Neural crest cell (in vitro differentiated cells): Measurements from ENCODE around the gene FUT3. TPM values are rescaled to one million over a fixed set of nuclear protein-coding genes. Genes with fewer than 3 reads are reported as not detected.
"Not testable (repeated sequence)": the region's sequence is repeated elsewhere in the genome, so short reads cannot be mapped to it uniquely, and the experiment has no call there.

Source experiments
- DNase-seq: peaks from one replicate; pipeline ENCODE4 v3.0.0; 2021; ENCODE audit warnings: low read depth, mixed read lengths, low spot score
- H3K27ac Mint-ChIP-seq: one replicate; pipeline ENCODE4 v1.8.0; 2021; ENCODE audit warnings: mild to moderate bottlenecking, mixed read lengths; ENCODE audit not compliant: unreplicated experiment
- H3K27me3 Mint-ChIP-seq: 2 replicates; pipeline ENCODE4 v1.8.0; 2021; ENCODE audit warnings: low read depth, mild to moderate bottlenecking, mixed read lengths
- H3K36me3 Mint-ChIP-seq: 2 replicates; pipeline ENCODE4 v1.8.0; 2021; ENCODE audit warnings: low read depth, mild to moderate bottlenecking, mixed read lengths
- H3K4me1 Mint-ChIP-seq: 2 replicates; pipeline ENCODE4 v1.8.0; 2021; ENCODE audit warnings: mixed read lengths
- H3K4me3 Mint-ChIP-seq: one replicate; pipeline ENCODE4 v1.8.0; 2021; ENCODE audit warnings: mild to moderate bottlenecking, mixed read lengths
- H3K9me3 Mint-ChIP-seq: 2 replicates; pipeline ENCODE4 v1.8.0; 2021; ENCODE audit warnings: mixed read lengths
- total RNA-seq: library from RNA; stranded (reverse); gene quantifications from 2 replicates; pipeline ENCODE4 v1.2.1, GENCODE V29; 2021
- TF ChIP-seq, protein P1 (sequence below): fragments of 200-600 bp; sonication (generic); conservative IDR thresholded peaks from 2 replicates; pipeline ENCODE4 v1.5.0; 2021; ENCODE audit warnings: antibody characterized with exemption, mild to moderate bottlenecking

Gene FUT3
- total RNA-seq, 1 donor from 2014 or later, result not detected

DNA sequence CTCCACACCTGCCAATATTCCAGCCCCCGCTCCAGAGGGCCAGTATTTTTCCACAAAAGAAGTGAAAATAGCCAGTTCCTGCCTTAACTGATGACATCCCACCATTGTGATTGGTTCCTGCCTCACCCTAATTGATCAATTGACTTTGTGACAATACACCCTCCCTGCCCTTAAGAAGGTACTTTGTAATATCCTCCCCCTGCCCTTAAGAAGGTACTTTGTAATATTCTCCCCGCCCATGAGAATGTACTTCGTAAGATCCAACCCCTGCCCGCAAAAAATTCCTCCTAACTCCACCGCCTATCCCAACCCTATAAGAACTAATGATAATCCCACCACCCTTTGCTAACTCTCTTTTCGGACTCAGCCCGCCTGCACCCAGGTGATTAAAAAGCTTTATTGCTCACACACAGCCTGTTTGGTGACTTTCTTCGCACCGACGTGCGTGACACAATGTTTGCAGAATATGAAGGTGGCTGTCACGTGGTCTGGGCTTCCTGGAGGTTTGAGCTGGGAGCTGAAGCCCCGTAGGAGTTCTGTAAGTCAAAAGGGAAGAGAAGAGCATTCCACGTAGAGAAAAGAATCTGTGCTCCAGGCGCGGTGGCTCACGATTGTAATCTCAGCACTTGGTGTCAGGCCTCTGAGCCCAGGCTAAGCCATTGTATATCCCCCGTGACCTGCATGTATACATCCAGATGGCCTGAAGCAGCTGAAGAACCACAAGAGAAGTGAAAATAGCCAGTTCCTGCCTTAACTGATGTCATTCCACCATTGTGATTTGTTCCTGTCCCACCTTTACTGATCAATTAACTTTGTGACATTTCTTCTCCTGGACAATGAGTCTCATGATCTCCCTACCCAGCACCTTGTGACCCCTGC is 6.2 kb upstream of the FUT3 start:
- Mint-ChIP-seq H3K4me1 (no peaks in the 10 kb centered on the region), H3K27me3 (peaks cover 2% of the 10 kb centered on the region), H3K27ac (no peak overlapping the region), H3K4me3 (no peak overlapping the region), H3K9me3 (no peaks in the 10 kb centered on the region), H3K36me3 (no peaks in the 10 kb centered on the region)
- TF ChIP-seq, protein P1, sequence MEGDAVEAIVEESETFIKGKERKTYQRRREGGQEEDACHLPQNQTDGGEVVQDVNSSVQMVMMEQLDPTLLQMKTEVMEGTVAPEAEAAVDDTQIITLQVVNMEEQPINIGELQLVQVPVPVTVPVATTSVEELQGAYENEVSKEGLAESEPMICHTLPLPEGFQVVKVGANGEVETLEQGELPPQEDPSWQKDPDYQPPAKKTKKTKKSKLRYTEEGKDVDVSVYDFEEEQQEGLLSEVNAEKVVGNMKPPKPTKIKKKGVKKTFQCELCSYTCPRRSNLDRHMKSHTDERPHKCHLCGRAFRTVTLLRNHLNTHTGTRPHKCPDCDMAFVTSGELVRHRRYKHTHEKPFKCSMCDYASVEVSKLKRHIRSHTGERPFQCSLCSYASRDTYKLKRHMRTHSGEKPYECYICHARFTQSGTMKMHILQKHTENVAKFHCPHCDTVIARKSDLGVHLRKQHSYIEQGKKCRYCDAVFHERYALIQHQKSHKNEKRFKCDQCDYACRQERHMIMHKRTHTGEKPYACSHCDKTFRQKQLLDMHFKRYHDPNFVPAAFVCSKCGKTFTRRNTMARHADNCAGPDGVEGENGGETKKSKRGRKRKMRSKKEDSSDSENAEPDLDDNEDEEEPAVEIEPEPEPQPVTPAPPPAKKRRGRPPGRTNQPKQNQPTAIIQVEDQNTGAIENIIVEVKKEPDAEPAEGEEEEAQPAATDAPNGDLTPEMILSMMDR, result no peak
- DNase-seq, result no peak

GRCh38 chr19:5855151-5855550 is 3.9 kb upstream of the FUT3 start:
- H3K4me3 Mint-ChIP-seq, H3K27ac Mint-ChIP-seq, H3K36me3 Mint-ChIP-seq, DNase-seq, H3K4me1 Mint-ChIP-seq, H3K27me3 Mint-ChIP-seq, H3K9me3 Mint-ChIP-seq: not testable (repeated sequence)

GRCh38 chr19:5854121-5854520 is 2.9 kb upstream of the FUT3 start:
- not testable (repeated sequence) for H3K9me3 Mint-ChIP-seq, DNase-seq, H3K27me3 Mint-ChIP-seq, H3K27ac Mint-ChIP-seq, H3K4me1 Mint-ChIP-seq, H3K4me3 Mint-ChIP-seq, H3K36me3 Mint-ChIP-seq

GRCh38 chr19:5850743-5851293 is 431 bp downstream of the FUT3 start:
- TF ChIP-seq, protein P1, result no peak
- H3K9me3 Mint-ChIP-seq, result no peaks in the 10 kb centered on the region
- no peak overlapping the region for H3K4me3 Mint-ChIP-seq
- no peaks in the 10 kb centered on the region for H3K36me3 Mint-ChIP-seq
- peaks cover 7% of the 10 kb centered on the region for H3K27me3 Mint-ChIP-seq
- no peaks in the 10 kb centered on the region for H3K4me1 Mint-ChIP-seq
- DNase-seq, result no peak
- no peak overlapping the region for H3K27ac Mint-ChIP-seq

DNA sequence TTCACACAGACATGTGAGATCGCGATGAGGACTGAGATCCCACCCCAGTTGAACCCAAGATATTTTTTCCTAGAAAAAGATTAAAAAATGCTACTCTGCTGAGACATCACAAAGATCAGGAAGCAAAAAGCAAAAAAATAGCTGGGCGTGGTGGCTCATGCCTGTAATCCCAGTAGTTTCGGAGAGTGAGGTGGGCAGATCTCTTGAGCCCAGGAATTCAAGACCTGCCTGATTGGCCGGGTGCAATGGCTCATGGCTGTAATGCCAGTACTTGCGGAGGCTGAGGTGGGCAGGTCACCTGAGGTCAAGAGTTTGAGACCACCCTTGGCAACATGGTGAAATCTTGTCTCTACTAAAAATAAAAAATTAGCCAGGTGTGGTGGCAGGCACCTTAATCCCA is 1.1 kb downstream of the FUT3 start:
- Mint-ChIP-seq H3K9me3 (no peaks in the 10 kb centered on the region), H3K27ac (no peak overlapping the region), H3K36me3 (no peaks in the 10 kb centered on the region), H3K27me3 (peaks cover 7% of the 10 kb centered on the region), H3K4me1 (no peaks in the 10 kb centered on the region), H3K4me3 (no peak overlapping the region)
- no peak for DNase-seq
- TF ChIP-seq, protein P1, result no peak

DNA sequence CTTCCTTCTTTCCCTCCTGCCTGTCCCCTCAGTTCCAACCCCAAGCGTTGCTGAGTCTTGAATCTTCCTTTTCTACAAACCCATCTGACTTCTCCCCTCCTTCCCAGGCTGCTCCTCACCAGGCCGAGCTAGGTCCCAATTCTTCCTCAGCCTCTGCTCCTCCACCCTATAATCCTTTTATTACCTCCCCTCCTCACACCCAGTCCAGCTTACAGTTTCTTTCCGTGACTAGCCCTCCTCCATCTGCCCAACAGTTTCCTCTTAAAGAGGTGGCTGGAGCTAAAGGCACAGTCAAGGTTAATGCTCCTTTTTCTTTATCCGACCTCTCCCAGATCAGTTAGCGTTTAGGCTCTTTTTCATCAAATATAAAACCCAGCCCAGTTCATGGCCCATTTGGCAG is 2.6 kb downstream of the FUT3 start:
- H3K4me1 Mint-ChIP-seq, DNase-seq, H3K9me3 Mint-ChIP-seq, H3K4me3 Mint-ChIP-seq, H3K36me3 Mint-ChIP-seq, H3K27me3 Mint-ChIP-seq, H3K27ac Mint-ChIP-seq: not testable (repeated sequence)

- H3K27me3 Mint-ChIP-seq, H3K36me3 Mint-ChIP-seq, DNase-seq, H3K4me1 Mint-ChIP-seq, H3K9me3 Mint-ChIP-seq, H3K4me3 Mint-ChIP-seq, H3K27ac Mint-ChIP-seq: not testable (repeated sequence)
These were observed 3.4 kb downstream of the FUT3 start for GRCh38 chr19:5847846-5848245.
